Activated CD4-positive, alpha-beta T cell treated with anti-CD3 and anti-CD28 coated beads, Interleukin-2, amount 50 U/mL, for 24 hours (primary cell): ENCODE data around the gene IFI35.
"Not testable (repeated sequence)": the region's sequence is repeated elsewhere in the genome, so short reads cannot be mapped to it uniquely, and the experiment has no call there.

Experiments
- DNase-seq, 2 donors: peaks; one replicate each; pipeline ENCODE4 v3.0.0-alpha.2; 2020; ENCODE audit warnings: low read depth in 1 of 2, low spot score in 1 of 2

The IFI35 gene

GRCh38 chr17:43006639-43007551 lies at the start of gene IFI35:
Gene IFI35, plus strand, starts transcription at chr17:43006784. Its CDS starts 164 bp downstream, at chr17:43006948.
- peak; percentile 69 to 83 for DNase-seq

GRCh38 chr17:42964161-42964932 lies 42.2 kb upstream of the IFI35 start, which contains the start of gene AARSD1:
Gene AARSD1, minus strand, starts transcription at chr17:42964454. Its CDS starts 14 bp downstream, at chr17:42964440.
- peak; percentile 70 to 88 for DNase-seq

DNA sequence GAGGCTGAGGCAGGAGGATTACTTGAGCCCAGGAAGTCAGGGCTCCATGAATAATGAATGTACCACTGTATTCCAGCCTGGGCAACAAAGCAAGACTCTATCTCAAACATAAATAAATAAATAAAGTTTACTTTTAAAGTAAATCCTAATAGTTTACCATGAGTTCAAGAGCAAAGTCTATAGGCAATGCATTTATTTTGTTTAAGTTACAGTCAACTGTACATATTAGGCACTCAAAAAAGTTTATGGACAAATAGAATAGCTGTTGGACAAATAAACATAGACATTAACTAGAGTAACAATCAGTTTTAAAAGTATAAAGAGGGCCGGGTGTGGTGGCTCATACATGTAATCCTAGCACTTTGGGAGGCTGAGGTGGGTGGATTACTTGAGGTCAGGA lies 38.7 kb upstream of the IFI35 start:
- DNase-seq: no peak

DNA sequence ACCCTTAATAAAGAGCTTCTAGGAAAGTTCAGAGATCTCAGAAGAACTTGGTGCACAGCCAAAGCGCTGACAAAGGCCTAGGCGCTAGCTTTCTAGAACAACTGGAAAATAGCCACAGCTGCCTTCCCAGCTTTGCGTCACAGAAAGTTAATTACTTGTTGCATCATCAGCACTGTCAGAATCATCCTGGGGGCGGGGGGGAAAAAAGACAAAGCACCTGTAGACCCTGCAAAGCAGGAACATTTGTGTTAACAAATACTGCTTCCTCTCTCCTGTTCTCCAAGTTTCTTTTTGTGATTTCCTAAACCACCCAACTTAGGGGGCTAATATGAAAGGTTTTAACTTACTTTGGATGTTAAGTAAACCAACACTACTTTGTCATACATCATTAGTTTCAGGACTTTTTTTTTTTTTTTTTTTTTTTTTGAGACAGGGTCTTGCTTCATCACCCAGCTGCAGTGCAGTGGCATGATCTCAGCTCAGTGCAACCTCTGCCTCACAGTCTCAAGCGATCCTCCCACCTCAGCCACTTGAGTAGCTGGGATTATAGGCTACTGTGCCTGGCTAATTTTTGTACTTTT lies 37.5 kb upstream of the IFI35 start:
- no peak for DNase-seq

DNA sequence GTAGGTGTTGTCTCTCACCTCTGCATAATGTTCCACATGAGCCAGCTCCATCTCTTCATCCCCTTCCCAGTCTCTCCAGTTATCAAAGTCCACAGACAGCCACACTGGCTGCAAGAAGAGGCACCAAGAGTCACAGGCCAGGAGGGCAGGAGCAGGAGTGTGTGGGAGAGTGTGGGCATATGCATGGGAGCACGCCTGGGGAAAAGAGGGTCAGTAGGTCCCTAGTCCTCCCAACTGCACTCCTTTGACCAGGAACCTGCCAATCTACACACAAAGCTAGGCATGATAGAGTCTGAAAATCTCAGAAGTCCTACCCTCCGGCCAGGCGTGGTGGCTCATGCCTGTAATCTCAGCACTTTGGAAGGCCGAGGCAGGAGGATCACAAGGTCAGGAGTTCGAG lies 35.0 kb upstream of the IFI35 start:
- no peak for DNase-seq

DNA sequence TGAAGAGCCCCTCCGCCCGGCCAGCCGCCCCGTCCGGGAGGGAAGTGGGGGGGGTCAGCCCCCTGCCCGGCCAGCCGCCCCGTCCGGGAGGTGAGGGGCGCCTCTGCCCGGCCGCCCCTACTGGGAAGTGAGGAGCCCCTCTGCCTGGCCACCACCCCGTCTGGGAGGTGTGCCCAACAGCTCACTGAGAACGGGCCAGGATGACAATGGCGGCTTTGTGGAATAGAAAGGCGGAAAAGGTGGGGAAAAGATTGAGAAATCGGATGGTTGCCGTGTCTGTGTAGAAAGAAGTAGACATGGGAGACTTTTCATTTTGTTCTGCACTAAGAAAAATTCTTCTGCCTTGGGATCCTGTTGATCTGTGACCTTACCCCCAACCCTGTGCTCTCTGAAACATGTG lies 33.3 kb upstream of the IFI35 start:
- DNase-seq: not testable (repeated sequence)

DNA sequence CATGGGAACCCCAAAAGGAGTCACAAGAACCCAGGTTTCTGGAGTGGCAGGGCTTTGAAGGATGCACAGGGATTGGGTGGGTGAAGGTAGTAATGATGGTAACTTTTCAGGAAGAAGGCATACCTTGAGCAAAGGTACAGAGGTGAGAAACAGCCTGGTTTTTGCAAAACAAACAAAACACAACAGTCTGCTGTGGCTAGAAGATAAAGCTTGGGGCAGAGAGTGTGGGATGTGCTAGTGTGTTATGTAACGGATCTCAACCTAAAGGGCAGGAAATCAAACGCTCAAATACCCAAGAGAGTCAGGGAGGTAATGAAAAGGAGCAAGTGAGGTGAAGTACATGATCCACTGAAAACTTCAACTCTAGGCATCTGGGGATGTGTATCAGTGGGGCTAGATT lies 31.3 kb upstream of the IFI35 start:
- no peak for DNase-seq

DNA sequence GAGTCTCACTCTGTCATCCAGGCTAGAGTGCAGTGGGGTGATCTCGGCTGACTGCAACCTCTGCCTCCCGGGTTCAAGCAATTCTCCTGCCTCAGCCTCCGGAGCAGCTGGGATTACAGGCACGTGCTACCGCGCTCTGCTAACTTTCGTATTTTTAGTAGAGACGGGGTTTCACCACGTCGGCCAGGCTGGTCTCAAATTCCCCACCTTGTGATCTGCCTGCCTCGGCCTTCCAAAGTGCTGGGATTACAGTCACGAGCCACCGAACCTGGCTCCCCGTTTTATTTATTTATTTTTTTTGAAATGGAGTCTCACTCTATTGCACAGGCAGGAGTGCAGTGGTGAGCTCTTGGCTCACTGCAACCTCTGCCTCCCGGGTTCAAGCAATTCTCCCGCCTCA lies 30.9 kb upstream of the IFI35 start:
- DNase-seq: not testable (repeated sequence)

DNA sequence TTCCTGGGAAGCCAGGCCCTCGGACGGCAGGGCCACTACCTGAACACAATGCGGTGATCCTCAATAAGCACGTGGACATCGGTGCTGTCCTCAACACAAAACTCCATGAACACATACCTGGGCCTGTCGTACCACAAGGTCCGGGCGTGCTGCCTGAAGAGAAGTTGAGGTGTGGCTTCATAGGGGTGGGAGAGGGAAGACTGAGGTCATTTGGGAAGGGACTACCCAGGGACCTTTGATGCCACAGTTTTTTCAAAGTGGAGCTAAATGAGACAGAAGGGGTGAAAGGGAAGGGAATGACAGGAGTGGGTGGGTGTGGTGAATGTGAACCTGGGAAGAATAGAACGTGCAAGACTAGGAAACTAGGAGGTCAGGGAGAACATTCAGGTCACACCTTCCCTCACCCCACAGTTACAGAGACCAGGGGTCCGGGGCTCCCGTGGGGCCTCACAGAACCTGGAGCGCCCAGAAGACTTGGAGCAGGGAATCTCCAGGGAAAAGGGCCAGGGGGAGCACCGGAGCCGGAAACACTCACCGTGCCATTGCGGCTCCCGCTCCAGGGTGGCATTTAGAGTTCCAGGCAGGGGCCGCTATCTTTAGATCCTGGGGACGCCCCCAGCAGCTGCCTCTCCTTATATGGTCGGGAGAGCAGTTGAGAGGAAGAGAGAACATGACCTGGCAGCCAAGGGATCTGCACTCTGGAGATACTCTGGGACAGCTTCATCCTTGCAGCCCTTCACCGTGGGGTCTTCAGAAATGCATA lies 26.9 kb upstream of the IFI35 start, which contains the start of gene PTGES3L:
PTGES3L (minus strand) TSS at position 570 of the 763 bp plus-strand sequence; CDS start at position 543, 27 bp downstream.
- DNase-seq: no peak

DNA sequence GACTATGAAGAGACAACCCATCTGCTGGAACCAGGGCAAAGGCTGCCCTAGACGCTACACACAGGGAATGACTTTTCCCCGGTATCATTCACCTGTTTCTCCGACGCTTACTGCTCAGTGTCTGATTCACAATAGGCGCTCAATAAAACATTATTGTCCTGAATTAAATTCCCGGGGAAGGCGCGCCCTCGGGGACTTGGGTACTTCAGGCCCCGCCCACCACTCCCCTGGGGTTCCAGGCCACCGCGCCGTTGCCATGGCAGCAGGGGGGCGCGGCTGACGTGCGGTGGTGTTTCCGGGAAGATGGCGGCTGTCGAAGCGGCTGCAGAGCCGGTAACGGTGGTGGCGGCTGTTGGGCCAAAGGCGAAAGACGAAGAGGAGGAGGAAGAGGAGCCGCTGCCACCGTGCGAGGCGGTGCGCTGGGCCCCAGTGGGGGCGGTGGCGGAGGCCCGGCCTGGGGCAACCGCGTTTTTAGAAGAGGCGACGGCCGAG lies 26.3 kb upstream of the IFI35 start, which contains the start of gene RUNDC1:
RUNDC1 (plus strand) TSS at position 292 of the 492 bp plus-strand sequence; CDS start at position 304, 12 bp downstream.
- peak; percentile 79 to 90 for DNase-seq

GRCh38 chr17:42980766-42981397 lies 25.7 kb upstream of the IFI35 start:
- DNase-seq: peak; percentile 37 to 58

DNA sequence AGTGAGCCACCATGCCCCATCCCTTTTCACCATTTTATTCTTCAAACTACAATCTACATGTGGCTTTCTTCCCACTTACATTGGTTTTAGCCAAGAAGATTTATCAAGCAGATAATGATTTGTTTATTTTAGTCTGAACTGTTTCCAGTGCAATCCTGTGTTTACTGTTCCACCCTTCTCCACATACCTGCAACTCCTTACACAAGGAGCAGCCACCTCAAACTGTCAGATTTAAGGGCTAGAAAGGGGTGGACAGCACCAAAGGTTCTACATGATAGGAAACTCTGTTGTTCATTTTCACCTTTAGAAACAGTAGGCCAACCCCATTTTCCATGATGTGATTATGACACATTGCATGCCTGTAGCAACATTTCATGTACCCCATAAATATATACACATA lies 24.3 kb upstream of the IFI35 start:
- no peak for DNase-seq

DNA sequence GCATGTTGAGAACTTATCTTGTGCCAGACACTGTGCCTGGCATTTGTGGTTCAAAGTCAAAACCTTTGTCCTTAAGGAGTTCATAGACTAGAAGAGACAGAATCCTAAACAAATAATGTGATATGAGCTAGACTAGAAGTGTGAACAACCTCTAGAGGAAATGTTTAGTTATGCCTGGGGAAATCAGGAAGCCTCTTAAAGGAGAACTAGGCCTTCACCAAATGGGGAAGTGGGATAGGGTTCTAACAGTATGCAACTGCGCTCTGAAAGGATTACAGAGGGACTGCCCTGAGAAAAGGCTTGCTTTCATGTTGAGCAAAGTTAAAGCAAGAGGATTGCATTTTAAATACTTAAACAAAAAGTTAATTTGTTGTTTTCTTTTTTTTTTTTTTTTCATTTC lies 21.4 kb upstream of the IFI35 start:
- no peak for DNase-seq

DNA sequence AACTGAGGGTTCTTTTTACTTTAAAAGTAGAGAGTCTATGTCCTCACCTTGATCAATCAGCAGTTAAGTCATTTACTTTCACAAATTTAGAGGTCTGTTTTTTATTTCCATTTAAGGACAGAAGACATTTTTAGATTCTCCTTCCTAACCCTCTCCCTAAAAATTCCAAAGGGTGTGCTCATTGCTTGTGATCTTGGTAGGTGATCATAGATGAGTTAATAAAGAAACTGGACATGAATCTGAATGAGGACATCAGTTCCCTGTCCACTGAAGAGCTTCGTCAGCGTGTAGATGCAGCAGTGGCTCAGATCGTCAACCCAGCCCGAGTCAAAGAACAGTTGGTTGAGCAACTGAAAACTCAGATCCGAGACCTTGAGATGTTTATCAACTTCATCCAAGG lies 17.4 kb upstream of the IFI35 start:
- DNase-seq: no peak

DNA sequence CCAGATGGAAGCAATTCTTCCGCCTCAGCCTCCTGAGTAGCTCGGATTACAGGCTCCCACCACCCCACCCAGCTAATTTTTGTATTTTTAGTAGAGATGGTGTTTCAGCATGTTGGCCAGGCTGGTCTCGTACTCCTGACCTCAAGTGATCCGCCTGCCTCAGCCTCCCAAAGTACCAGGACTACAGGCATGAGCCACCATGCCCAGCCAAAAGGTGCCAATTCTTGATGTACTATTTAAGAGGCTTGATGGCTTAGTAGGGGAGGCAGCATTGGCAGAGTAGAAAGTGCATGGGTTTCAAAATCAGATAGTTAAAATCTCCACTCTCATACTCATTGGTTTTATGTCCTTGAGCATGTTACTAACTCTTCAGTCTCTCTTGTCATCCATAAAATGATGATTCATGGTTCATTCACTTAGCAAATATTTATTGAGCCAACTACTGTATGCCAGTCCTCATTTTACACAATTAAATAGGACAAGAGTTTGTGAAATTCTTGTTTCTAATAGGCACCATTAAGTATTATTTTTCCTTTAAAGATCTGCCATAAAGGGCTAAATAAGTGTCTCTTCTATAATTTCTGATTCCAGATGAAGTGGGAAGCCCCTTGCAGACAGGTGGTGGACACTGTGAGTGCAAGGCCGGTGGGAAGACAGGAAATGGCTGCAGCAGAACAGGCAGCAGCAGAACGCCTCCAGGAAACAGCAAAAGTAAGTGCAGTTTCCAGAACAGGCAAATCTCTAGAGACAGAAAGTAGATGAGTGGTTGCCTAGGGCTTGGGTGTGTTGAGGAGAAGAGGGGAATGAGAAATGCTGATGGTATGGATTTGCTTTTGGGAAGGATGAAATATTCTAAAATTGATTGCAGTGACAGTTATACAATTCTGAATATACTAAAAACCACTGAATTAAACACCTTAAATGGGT lies 16.6 kb upstream of the IFI35 start:
- DNase-seq: no peak

DNA sequence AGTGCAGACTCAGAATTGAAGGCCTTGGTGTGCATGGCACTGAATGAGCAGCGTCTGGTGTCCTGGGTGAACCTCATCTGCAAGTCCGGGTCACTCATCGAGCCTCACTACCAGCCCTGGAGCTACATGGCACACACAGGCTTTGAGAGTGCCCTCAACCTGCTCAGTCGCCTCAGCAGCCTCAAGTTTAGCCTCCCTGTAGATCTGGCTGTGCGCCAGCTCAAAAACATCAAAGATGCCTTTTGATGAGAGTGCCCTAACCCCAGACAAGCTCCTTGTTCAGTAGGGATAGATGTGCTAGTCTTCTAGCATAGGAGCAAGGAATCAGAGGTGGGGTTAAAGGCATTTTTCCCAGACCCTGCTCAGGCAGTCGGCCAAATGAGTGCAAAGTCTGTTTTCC lies 15.1 kb upstream of the IFI35 start:
- no peak for DNase-seq

GRCh38 chr17:42992872-42993271 lies 13.7 kb upstream of the IFI35 start:
- no peak for DNase-seq

DNA sequence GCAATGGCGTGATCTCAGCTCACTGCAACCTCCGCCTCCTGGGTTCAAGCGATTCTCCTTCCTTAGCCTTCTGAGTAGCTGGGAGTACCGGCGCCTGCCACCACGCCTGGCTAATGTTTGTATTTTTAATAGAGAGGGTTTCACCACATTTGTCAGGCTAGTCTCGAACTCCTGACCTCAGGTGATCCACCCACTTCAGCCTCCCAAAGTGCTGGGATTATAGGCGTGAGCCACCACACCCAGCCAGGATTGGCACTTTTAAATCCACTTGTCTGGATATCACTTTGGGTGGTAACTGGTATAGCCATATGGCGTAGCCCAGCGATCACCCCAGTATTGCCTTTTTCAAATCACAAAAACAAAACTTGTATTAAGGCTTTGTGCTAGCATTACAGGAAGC lies 12.7 kb upstream of the IFI35 start:
- DNase-seq: not testable (repeated sequence)
